ENCODE results near the gene KSR1. TPM values are rescaled to one million over a fixed set of nuclear protein-coding genes. Genes with fewer than 3 reads are reported as not detected.

The KSR1 gene
- total and polyA plus RNA-seq, 9 of the 15 experiments (the other 6 are each of a cell fraction or from before 2014, with no cell fraction given) = 1.4 to 51.7 (median 18.4) TPM

DNA sequence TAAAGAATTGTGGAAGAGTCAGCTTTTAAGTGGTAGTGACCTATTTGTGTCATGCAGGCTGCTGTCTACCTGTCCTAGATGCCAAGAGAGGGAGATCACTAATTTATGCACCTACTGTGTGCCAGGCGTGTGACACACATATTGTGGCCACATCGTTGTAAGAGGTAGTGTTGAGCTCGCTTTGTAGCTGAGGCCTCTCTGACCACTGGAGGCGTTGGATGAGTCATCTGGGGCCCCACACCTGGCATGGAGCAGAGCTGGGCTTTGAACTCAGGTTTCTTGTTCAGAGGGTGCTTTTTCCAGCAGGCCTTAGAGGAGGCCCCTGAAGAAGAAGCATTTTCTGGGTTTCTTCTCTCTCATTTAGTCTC lies 122.5 kb downstream of the KSR1 start (continued):
- TF ChIP-seq, protein P1, sequence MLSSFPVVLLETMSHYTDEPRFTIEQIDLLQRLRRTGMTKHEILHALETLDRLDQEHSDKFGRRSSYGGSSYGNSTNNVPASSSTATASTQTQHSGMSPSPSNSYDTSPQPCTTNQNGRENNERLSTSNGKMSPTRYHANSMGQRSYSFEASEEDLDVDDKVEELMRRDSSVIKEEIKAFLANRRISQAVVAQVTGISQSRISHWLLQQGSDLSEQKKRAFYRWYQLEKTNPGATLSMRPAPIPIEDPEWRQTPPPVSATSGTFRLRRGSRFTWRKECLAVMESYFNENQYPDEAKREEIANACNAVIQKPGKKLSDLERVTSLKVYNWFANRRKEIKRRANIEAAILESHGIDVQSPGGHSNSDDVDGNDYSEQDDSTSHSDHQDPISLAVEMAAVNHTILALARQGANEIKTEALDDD (IDR thresholded peaks at IDR 0.05) = no peak
- no peak for TF ChIP-seq PHTF2 (CRISPR knock-in tag; IDR thresholded peaks at IDR 0.05)
- TF ChIP-seq DIDO1 (tag; IDR thresholded peaks at IDR 0.05; ENCODE audit: low read depth) = no peak
- TF ChIP-seq ESRRB (CRISPR knock-in tag; IDR thresholded peaks at IDR 0.05; ENCODE audit: borderline replicate concordance) = no peak
- no peak for TF ChIP-seq ZNF311 (CRISPR knock-in tag; IDR thresholded peaks at IDR 0.05)
- no peak for TF ChIP-seq CBX5 (IDR thresholded peaks at IDR 0.05; ENCODE audit: borderline replicate concordance, low read depth)
- TF ChIP-seq U2AF2 (optimal IDR thresholded peaks at IDR 0.05; ENCODE audit: low read depth, low read length) = no peak
- no peak for TF ChIP-seq HOXB6 (CRISPR knock-in tag; IDR thresholded peaks at IDR 0.05; ENCODE audit: borderline replicate concordance)
- TF ChIP-seq, protein P2, sequence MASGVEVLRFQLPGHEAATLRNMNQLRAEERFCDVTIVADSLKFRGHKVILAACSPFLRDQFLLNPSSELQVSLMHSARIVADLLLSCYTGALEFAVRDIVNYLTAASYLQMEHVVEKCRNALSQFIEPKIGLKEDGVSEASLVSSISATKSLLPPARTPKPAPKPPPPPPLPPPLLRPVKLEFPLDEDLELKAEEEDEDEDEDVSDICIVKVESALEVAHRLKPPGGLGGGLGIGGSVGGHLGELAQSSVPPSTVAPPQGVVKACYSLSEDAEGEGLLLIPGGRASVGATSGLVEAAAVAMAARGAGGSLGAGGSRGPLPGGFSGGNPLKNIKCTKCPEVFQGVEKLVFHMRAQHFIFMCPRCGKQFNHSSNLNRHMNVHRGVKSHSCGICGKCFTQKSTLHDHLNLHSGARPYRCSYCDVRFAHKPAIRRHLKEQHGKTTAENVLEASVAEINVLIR (CRISPR knock-in tag; IDR thresholded peaks at IDR 0.05) = no peak
- peak; percentile 99 for TF ChIP-seq ZKSCAN1 (IDR thresholded peaks at IDR 0.05; ENCODE audit: low read depth, low read length)
- TF ChIP-seq SMC3 (conservative IDR thresholded peaks at IDR 0.05; ENCODE audit: insufficient read depth, low read depth, low read length) = no peak
- TF ChIP-seq, protein P3, sequence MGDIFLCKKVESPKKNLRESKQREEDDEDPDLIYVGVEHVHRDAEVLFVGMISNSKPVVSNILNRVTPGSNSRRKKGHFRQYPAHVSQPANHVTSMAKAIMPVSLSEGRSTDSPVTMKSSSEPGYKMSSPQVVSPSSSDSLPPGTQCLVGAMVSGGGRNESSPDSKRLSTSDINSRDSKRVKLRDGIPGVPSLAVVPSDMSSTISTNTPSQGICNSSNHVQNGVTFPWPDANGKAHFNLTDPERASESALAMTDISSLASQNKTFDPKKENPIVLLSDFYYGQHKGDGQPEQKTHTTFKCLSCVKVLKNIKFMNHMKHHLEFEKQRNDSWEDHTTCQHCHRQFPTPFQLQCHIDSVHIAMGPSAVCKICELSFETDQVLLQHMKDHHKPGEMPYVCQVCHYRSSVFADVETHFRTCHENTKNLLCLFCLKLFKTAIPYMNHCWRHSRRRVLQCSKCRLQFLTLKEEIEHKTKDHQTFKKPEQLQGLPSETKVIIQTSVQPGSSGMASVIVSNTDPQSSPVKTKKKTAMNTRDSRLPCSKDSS (IDR thresholded peaks at IDR 0.05; ENCODE audit: low read depth, partially characterized antibody) = no peak
- no peak for TF ChIP-seq KAT2B (IDR thresholded peaks at IDR 0.05; ENCODE audit: low read depth, low read length)
- TF ChIP-seq MEF2D (tag; conservative IDR thresholded peaks at IDR 0.05; ENCODE audit: low read depth) = no peak
- TF ChIP-seq ZNF583 (CRISPR knock-in tag; IDR thresholded peaks at IDR 0.05) = no peak
- TF ChIP-seq PCBP2 (IDR thresholded peaks at IDR 0.05; ENCODE audit: low read depth, low read length, poor library complexity, severe bottlenecking) = no peak
- no peak for TF ChIP-seq ZNF140 (CRISPR knock-in tag; IDR thresholded peaks at IDR 0.05)
- TF ChIP-seq ZBED1 (IDR thresholded peaks at IDR 0.05) = no peak
- TF ChIP-seq NCOA6 (IDR thresholded peaks at IDR 0.05) = no peak
- TF ChIP-seq BRD9 (IDR thresholded peaks at IDR 0.05; ENCODE audit: low read depth, partially characterized antibody) = no peak
- TF ChIP-seq, protein P4, sequence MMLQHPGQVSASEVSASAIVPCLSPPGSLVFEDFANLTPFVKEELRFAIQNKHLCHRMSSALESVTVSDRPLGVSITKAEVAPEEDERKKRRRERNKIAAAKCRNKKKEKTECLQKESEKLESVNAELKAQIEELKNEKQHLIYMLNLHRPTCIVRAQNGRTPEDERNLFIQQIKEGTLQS (IDR thresholded peaks at IDR 0.05) = peak; percentile 92
- TF ChIP-seq, protein P4 (CRISPR knock-in tag; conservative IDR thresholded peaks at IDR 0.05) = peak; percentile 49; the same call in 1 of the 2 replicates
- TF ChIP-seq KLF16 (IDR thresholded peaks at IDR 0.05) = no peak
- TF ChIP-seq, protein P5, sequence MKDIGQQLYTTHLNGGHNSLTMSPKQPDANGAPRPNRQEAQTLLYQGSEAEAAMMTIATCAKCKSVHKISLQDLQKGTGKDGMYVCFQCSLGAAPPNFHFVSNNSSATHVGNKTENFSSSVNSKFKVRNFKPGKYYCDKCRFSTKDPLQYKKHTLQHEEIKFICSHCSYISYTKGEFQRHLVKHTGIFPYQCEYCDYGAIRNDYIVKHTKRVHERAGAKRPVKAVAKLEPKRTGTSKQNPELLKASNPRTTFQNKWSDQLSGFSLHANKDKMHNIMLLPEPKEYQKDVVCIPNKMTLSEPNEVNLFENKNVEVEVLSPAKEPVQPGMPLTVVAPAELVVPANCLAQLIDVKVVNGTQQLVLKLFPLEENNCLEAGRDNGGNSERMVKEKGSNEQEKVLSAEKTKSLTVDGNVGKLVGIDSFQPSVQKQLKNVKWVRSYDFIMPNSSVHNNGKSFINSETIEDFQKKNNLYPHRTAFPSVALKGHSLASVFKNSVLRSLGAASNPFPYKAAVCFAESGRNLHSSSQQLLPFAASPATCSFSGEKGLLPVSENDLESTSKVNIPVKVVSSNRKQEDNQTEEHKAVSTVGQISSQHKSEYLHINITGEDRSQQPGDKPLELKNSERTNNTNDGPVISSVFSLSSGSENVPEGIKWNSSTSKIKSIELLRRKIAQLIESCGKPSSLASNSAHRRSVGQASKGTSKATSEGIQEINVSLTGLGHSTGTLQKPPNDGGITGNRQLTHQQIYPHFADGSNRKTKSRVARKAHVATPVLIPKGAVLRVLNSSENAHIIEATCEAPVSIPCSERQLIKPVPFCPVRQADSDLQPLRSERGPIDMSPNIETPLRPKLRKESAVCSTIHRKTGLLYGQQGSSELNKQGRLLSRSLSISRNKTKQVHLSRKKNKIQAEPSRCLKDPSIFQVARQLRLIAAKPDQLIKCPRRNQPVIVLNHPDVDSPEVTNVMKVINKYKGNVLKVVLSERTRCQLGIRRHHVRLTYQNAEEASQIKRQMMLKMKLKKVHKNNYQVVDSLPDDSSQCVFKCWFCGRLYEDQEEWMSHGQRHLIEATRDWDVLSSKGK (CRISPR knock-in tag; IDR thresholded peaks at IDR 0.05) = no peak
